Thoracic aorta endothelial cell (primary cell): ENCODE data around the gene NIF3L1. TPM values are rescaled to one million over a fixed set of nuclear protein-coding genes. Genes with fewer than 3 reads are reported as not detected.

Source experiments
- small RNA-seq: library from RNA; depleted of rRNA; stranded (forward); fragments of <200 nt; gene quantifications from one replicate; pipeline ENCODE3, GENCODE V24; 2012
- total RNA-seq: library from RNA; depleted of rRNA; stranded (reverse); fragments of >200 nt; gene quantifications from 2 replicates; pipeline ENCODE4 v1.2.3, GENCODE V29; 2012

The NIF3L1 gene
- total RNA-seq = 17.2 and 18.5 TPM in 2 replicates

GRCh38 chr2:200888704-200889625, at the start of gene NIF3L1, which contains the start of gene PPIL3:
TSS of gene NIF3L1 (plus strand) at chr2:200889371. CDS start at chr2:200891944, 2,573 bp downstream.
TSS of gene PPIL3 (minus strand) at chr2:200889077. CDS start at chr2:200887615, 1,462 bp downstream.

GRCh38 chr2:200864176-200865034, 24.8 kb upstream of the NIF3L1 start, which contains the start of gene CLK1:
TSS of gene CLK1 (minus strand) at chr2:200864658. CDS start at chr2:200861862, 2,796 bp downstream.

Small RNAs within 50 kb of the gene (small RNA-seq; reads per million reads assigned to genes)
- gene RF00019 (not detected), gene RNA5SP115 (not detected), gene RNU6-312P (not detected), gene RNU6-762P (not detected)

Other genes starting within 250 kb of the NIF3L1 start
- 1,049 and 1,370 TPM in 2 replicates for gene BZW1, start 77.5 kb upstream of the NIF3L1 start, total RNA-seq
- gene CLK1, start 24.7 kb upstream of the NIF3L1 start, total RNA-seq = 87.8 and 104 TPM in 2 replicates
- 17.0 and 39.6 TPM in 2 replicates for gene PPIL3, start 294 bp upstream of the NIF3L1 start, total RNA-seq
- 29.9 and 36.4 TPM in 2 replicates for gene ORC2, start 74.3 kb downstream of the NIF3L1 start, total RNA-seq
- 26.3 and 31.5 TPM in 2 replicates for gene HYCC2, start 182.3 kb downstream of the NIF3L1 start, total RNA-seq
- 81.8 and 94.8 TPM in 2 replicates for gene NDUFB3, start 182.6 kb downstream of the NIF3L1 start, total RNA-seq
- 385 and 532 TPM in 2 replicates for gene CFLAR, start 226.8 kb downstream of the NIF3L1 start, total RNA-seq